ENCODE measurements around the gene HES5. TPM values are rescaled to one million over a fixed set of nuclear protein-coding genes. Genes with fewer than 3 reads are reported as not detected.

Gene HES5
- total and polyA plus RNA-seq, 2 of the 4 experiments (the other 2 are of a cell fraction), result not detected

DNA sequence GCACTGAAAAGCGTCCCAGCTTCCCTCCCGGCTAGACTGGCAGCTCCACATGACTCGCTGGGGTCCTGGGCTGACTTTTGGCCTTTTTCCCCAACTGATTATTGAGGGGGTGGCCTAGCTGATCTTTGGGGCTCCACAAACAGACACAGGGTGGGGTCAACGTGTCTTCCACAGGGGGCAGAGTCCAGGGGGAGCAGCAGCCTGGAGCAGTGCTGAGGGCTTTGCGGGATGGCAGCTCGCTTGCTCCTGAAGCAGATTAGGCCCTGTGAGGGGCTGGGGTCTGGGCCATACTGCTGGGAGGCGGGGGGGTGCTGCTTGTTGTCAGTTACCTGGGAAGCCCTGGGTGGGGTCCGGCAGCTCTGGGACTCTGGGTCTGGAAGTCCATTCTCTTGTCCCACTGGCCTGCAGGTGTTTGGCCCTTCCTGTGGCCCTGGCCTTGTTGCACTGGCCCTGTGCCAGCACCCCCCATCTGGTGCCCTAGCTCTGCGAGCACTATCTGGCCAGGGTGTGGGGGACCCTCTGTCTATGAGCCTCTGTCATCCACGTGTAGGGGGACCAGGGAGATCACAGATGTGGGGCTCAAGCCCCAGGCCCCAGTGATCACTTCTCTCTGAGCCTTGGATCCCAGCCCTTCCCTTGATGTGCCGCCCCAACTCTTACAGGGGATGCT, 12.3 kb upstream of the HES5 start (continued):
- TF ChIP-seq MAZ (IDR thresholded peaks at IDR 0.05; ENCODE audit: borderline replicate concordance, low read depth, low read length), result no peak

DNA sequence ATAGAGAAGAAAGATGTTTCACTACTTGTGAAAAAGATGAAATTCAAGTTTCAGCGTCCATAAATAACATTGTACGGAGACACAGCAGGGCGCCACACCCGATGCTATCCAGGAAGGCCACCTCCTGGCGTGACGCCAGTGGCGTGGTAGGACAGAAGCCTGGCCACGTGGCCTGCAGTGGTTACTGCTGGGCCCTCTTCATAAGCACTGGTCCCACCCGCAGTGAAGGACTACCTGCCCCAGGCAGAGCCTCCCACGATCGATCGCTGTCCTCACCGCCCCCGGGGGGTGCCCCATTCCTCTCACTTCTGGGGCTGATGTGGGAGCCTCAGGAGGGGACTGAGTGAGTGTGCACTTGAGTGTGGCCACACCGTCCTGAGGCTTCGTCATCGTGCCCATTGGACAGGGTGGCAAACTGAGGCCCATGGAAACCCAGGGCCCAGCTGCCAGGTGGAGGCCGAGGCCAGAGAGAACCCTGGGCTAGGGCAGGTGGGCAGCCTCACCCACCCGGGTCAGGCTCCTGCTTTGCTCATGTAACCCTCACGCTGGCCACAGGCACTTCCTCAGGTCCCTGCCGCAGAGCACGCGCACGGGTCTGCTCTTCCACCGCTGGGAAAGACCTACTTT, 11.7 kb upstream of the HES5 start:
- Histone ChIP-seq H2BK5ac (ENCODE audit: low read depth, low read length, poor library complexity, severe bottlenecking) (no peak overlapping the region), H3K9ac (ENCODE audit: low read depth, low read length) (no peak overlapping the region), H3K4ac (ENCODE audit: low read depth, low read length) (no peak overlapping the region), H4K8ac (ENCODE audit: low read depth in 2 of 2, low read length in 2 of 2) (no peak overlapping the region), H4K20me1 (ENCODE audit: insufficient read depth, low read length) (no peaks in the 10 kb centered on the region), H3K4me3 (ENCODE audit: insufficient read depth, low read depth, low read length) (no peak overlapping the region), H3K23ac (ENCODE audit: low read depth, low read length) (no peak overlapping the region), H3K36me3 (ENCODE audit: control insufficient read depth, insufficient read depth, low read length) (no peaks in the 10 kb centered on the region), H4K91ac (ENCODE audit: insufficient read depth, low read depth, low read length) (no peak overlapping the region), H2AFZ (replicated peaks; ENCODE audit: low read length, poor library complexity) (peak overlapping the region; percentile 39), H2BK15ac (ENCODE audit: low read depth, low read length) (no peak overlapping the region), H3K14ac (replicated peaks; ENCODE audit: low read depth, low read length) (no peak overlapping the region), H2BK20ac (ENCODE audit: low read depth, low read length) (no peak overlapping the region), H2AK9ac (replicated peaks; ENCODE audit: low read depth, low read length, poor library complexity) (no peak overlapping the region), H4K5ac (ENCODE audit: low read depth, low read length) (no peak overlapping the region), H3K27ac (ENCODE audit: insufficient read depth, low read length) (no peak overlapping the region), H3K79me1 (ENCODE audit: low read depth in 1 of 2, low read length in 2 of 2) (0 out of 4 replicates have a peak, but pooled peaks cover 0 to 3% of the 10 kb centered on the region in 2 experiments), H2AK5ac (ENCODE audit: low read depth, low read length) (no peak overlapping the region), H3K4me2 (ENCODE audit: low read depth, low read length) (no peak overlapping the region), H3K18ac (ENCODE audit: low read depth, low read length) (no peak overlapping the region), H3K27me3 (ENCODE audit: control insufficient read depth, insufficient read depth, low read length) (peaks cover 2% of the 10 kb centered on the region; the same call in 1 of the 2 replicates), H3K56ac (ENCODE audit: extremely low read depth, insufficient read depth, low read length) (no peak overlapping the region), H3K9me3 (ENCODE audit: control insufficient read depth, insufficient read depth, low read length) (no peaks in the 10 kb centered on the region), H3K9me1 (ENCODE audit: insufficient read depth, low read length) (peaks cover 3% of the 10 kb centered on the region; the same call in 1 of the 2 replicates), H2BK120ac (ENCODE audit: low read depth, low read length) (no peak overlapping the region), H3K4me1 (ENCODE audit: control insufficient read depth, insufficient read depth, low read length) (peaks cover 2% of the 10 kb centered on the region; the same call in 1 of the 2 replicates)
- BruUV-seq (replicated peaks), result no TSS peak
- dilution Hi-C loops (cut with HindIII; ENCODE audit: low sequenced_read_pairs, unreplicated experiment), result no loop called here
- ChIA-PET POLR2A (ENCODE audit: unreplicated experiment) (interaction anchor here (0.5 kb wide), 1 partner anchor 313 kb away, joined by 3 read pairs; no protein-coding TSS in a partner anchor), CTCF (interaction anchor here (0.6 kb wide), 1 partner anchor 13 kb away, joined by 8 read pairs; no protein-coding TSS in a partner anchor)
- WGBS, 2 experiments (ENCODE audit: extremely low coverage in 2 of 2, insufficient read length in 1 of 2), result 88% methylated on average over 15 of the region's 25 CpGs; no CpG with 5 or more reads in 1 of the 2 experiments
- intact Hi-C loops (cut with micrococcal nuclease), result no loop called here
- ATAC-seq (ENCODE audit: low read depth) (no peak), DNase-seq (no peak)
- in situ Hi-C loops (cut with MboI; ENCODE audit: low sequenced_read_pairs), result loop anchor here (5.0 to 25.0 kb wide), 2 partner anchors 129 to 354 kb away; partner anchors contain the start of genes FAAP20 and PEX10
- TF ChIP-seq NFE2L2 (IDR thresholded peaks at IDR 0.05; ENCODE audit: low read depth, low read length) (no peak), CEBPB (IDR thresholded peaks at IDR 0.05; ENCODE audit: low read depth, low read length) (no peak), MAFK (IDR thresholded peaks at IDR 0.05; ENCODE audit: low read depth, low read length) (no peak), RCOR1 (IDR thresholded peaks at IDR 0.05; ENCODE audit: insufficient replicate concordance, low read length) (no peak), POLR2A (IDR thresholded peaks at IDR 0.05; ENCODE audit: low read depth, low read length) (no peak), CHD1 (IDR thresholded peaks at IDR 0.05; ENCODE audit: low read depth, low read length) (no peak), FOS (IDR thresholded peaks at IDR 0.05; ENCODE audit: low read depth, low read length) (no peak), RFX5 (IDR thresholded peaks at IDR 0.05; ENCODE audit: low read depth, low read length) (no peak), SMC3 (IDR thresholded peaks at IDR 0.05; ENCODE audit: low read depth, low read length) (no peak), MXI1 (IDR thresholded peaks at IDR 0.05; ENCODE audit: borderline replicate concordance, low read depth, low read length) (no peak)
- TF ChIP-seq, protein P1, sequence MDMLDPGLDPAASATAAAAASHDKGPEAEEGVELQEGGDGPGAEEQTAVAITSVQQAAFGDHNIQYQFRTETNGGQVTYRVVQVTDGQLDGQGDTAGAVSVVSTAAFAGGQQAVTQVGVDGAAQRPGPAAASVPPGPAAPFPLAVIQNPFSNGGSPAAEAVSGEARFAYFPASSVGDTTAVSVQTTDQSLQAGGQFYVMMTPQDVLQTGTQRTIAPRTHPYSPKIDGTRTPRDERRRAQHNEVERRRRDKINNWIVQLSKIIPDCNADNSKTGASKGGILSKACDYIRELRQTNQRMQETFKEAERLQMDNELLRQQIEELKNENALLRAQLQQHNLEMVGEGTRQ (IDR thresholded peaks at IDR 0.05; ENCODE audit: low read depth, low read length), result no peak
- TF ChIP-seq, protein P2, sequence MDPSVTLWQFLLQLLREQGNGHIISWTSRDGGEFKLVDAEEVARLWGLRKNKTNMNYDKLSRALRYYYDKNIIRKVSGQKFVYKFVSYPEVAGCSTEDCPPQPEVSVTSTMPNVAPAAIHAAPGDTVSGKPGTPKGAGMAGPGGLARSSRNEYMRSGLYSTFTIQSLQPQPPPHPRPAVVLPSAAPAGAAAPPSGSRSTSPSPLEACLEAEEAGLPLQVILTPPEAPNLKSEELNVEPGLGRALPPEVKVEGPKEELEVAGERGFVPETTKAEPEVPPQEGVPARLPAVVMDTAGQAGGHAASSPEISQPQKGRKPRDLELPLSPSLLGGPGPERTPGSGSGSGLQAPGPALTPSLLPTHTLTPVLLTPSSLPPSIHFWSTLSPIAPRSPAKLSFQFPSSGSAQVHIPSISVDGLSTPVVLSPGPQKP (IDR thresholded peaks at IDR 0.05; ENCODE audit: borderline replicate concordance, low read depth, low read length), result no peak
